Activated CD8-positive, alpha-beta memory T cell treated with anti-CD3 and anti-CD28 coated beads for 24 hours (primary cell): ENCODE measurements around the gene MORC2.

Experiments
- DNase-seq: peaks from one replicate; pipeline ENCODE4 v3.0.0-alpha.2; 2020

MORC2 gene

GRCh38 chr22:30968015-30968923 is at the start of gene MORC2:
Gene MORC2 (minus strand): TSS chr22:30968774. CDS start chr22:30967889, 885 bp downstream.
- DNase-seq: no peak

- DNase-seq: no peak
Observed at GRCh38 chr22:31005535-31005934, 37.0 kb upstream of the MORC2 start.

- no peak for DNase-seq
Observed at GRCh38 chr22:31001124-31001770, 32.7 kb upstream of the MORC2 start.

GRCh38 chr22:30998329-30998728 is 29.8 kb upstream of the MORC2 start:
- no peak for DNase-seq

- DNase-seq: no peak
Observed at GRCh38 chr22:30996462-30996861, 27.9 kb upstream of the MORC2 start.

GRCh38 chr22:30994960-30995359 is 26.4 kb upstream of the MORC2 start:
- DNase-seq: no peak

- no peak for DNase-seq
Observed at GRCh38 chr22:30992565-30992964, 24.0 kb upstream of the MORC2 start.

- DNase-seq: no peak
Observed at GRCh38 chr22:30990690-30991089, 22.1 kb upstream of the MORC2 start.

GRCh38 chr22:30989474-30989873 is 20.9 kb upstream of the MORC2 start:
- DNase-seq: no peak

- DNase-seq: no peak
Observed at GRCh38 chr22:30985561-30986208, 17.1 kb upstream of the MORC2 start.

- DNase-seq: no peak
Observed at GRCh38 chr22:30984317-30984716, 15.7 kb upstream of the MORC2 start.

GRCh38 chr22:30982512-30982911 is 13.9 kb upstream of the MORC2 start:
- no peak for DNase-seq

- no peak for DNase-seq
Observed at GRCh38 chr22:30979932-30980331, 11.4 kb upstream of the MORC2 start.

- DNase-seq: no peak
Observed at GRCh38 chr22:30978304-30978962, 9.9 kb upstream of the MORC2 start.

- no peak for DNase-seq
Observed at GRCh38 chr22:30970356-30970746, 1.8 kb upstream of the MORC2 start.

GRCh38 chr22:30969532-30970355 is 1.2 kb upstream of the MORC2 start:
- peak; percentile 82 for DNase-seq

GRCh38 chr22:30968924-30969531 is 454 bp upstream of the MORC2 start, which contains the start of gene TUG1:
Gene TUG1 (plus strand): TSS chr22:30969265.
- DNase-seq: peak; percentile 97

GRCh38 chr22:30964858-30965257 is 3.7 kb downstream of the MORC2 start:
- no peak for DNase-seq

GRCh38 chr22:30955153-30955552 is 13.4 kb downstream of the MORC2 start:
- DNase-seq: no peak

GRCh38 chr22:30953206-30953605 is 15.4 kb downstream of the MORC2 start:
- no peak for DNase-seq

GRCh38 chr22:30949934-30950660 is 18.5 kb downstream of the MORC2 start:
- no peak for DNase-seq
